K562 (cell line): ENCODE results near the gene UBN2. TPM values are rescaled to one million over a fixed set of nuclear protein-coding genes. Genes with fewer than 3 reads are reported as not detected.

Experiments used
- ARID1B ChIP-seq: fragments of 450-650 bp; IDR thresholded peaks from 2 replicates; pipeline ENCODE4 v1.6.1; 2016; ENCODE audit warnings: antibody characterized with exemption, mild to moderate bottlenecking, inconsistent platforms
- DMBX1 ChIP-seq: fragments of 250-450 bp; sonication (Bioruptor Pico); IDR thresholded peaks from 2 replicates; pipeline ENCODE4 v1.8.0; 2022; ENCODE audit warnings: inconsistent platforms, mild to moderate bottlenecking, moderate library complexity, borderline replicate concordance
- ELF2 ChIP-seq: fragments of 250-450 bp; sonication (Bioruptor Pico); IDR thresholded peaks from 2 replicates; pipeline ENCODE4 v1.5.0; 2021; ENCODE audit warnings: mild to moderate bottlenecking
- FOXK1 ChIP-seq: sonication (generic); formaldehyde crosslinking; IDR thresholded peaks from 2 replicates; pipeline ENCODE4 v1.8.0; 2022; ENCODE audit warnings: missing genetic modification reagents, mild to moderate bottlenecking, borderline replicate concordance
- FOXM1 ChIP-seq, 2 experiments: fragments of 450-650 bp in 1 of 2; sonication (generic) in 1 of 2; formaldehyde crosslinking in 1 of 2; IDR thresholded peaks; 2 replicates each; pipeline versions ENCODE4 v1.6.1 to v1.9.0; 2017 to 2022; ENCODE audit warnings: low read depth in 2 of 2, mild to moderate bottlenecking in 2 of 2, missing genetic modification reagents in 1 of 2, moderate library complexity in 1 of 2
- HBP1 ChIP-seq: fragments of 450-650 bp; formaldehyde crosslinking; IDR thresholded peaks from 2 replicates; pipeline ENCODE4 v1.4.0; 2022; ENCODE audit warnings: missing genetic modification characterization
- HNRNPUL1 ChIP-seq: fragments of 200-400 bp; formaldehyde crosslinking; IDR thresholded peaks from 2 replicates; pipeline ENCODE4 v1.6.1; 2017; ENCODE audit warnings: low read length
- MEF2D ChIP-seq: conservative IDR thresholded peaks from 2 replicates; pipeline ENCODE4 v1.6.1; 2016; ENCODE audit warnings: low read depth, missing genetic modification characterization, missing compliant biosample characterization
- NEUROD1 ChIP-seq: fragments of 150-350 bp; IDR thresholded peaks from 2 replicates; pipeline ENCODE4 v1.6.1; 2014; ENCODE audit warnings: borderline replicate concordance, low read length, low read depth; ENCODE audit not compliant: partially characterized antibody
- NFE2 ChIP-seq: IDR thresholded peaks from 2 replicates; pipeline ENCODE4 v1.6.1; 2014; ENCODE audit warnings: antibody characterized with exemption, low read depth
- PRMT5 ChIP-seq: sonication (generic); formaldehyde crosslinking; IDR thresholded peaks from 2 replicates; pipeline ENCODE4 v1.5.0; 2020; ENCODE audit warnings: missing genetic modification reagents
- RFX7 ChIP-seq: fragments of 250-450 bp; sonication (Bioruptor Pico); IDR thresholded peaks from 2 replicates; pipeline ENCODE4 v1.5.1; 2021; ENCODE audit warnings: mild to moderate bottlenecking
- SMAD4 ChIP-seq: fragments of 250-450 bp; sonication (Bioruptor Pico); conservative IDR thresholded peaks from 2 replicates; pipeline ENCODE4 v1.8.0; 2021; ENCODE audit warnings: inconsistent platforms, mild to moderate bottlenecking, moderate library complexity
- TSC22D4 ChIP-seq: fragments of 450-650 bp; IDR thresholded peaks from 2 replicates; pipeline ENCODE4 v1.6.1; 2016; ENCODE audit warnings: missing genetic modification characterization, missing biosample characterization, control low read depth
- U2AF2 ChIP-seq: fragments of 200-400 bp; formaldehyde crosslinking; optimal IDR thresholded peaks from 2 replicates; pipeline ENCODE3; 2017; ENCODE audit warnings: low read depth, mild to moderate bottlenecking, low read length
- ZNF551 ChIP-seq: fragments of 250-450 bp; sonication (Bioruptor Pico); IDR thresholded peaks from 2 replicates; pipeline ENCODE4 v1.5.0; 2021; ENCODE audit warnings: mild to moderate bottlenecking, moderate library complexity
- ZNF644 ChIP-seq: fragments of 200-800 bp; sonication (Bioruptor generic); IDR thresholded peaks from 2 replicates; pipeline ENCODE4 v1.6.1; 2016; ENCODE audit warnings: low read depth, missing genetic modification characterization, missing compliant biosample characterization
- ZNF668 ChIP-seq: fragments of 250-450 bp; sonication (Bioruptor Pico); IDR thresholded peaks from 2 replicates; pipeline ENCODE4 v1.8.0; 2022; ENCODE audit warnings: mild to moderate bottlenecking, inconsistent platforms
- polyA plus RNA-seq, 8 experiments: library from polyadenylated mRNA; depleted of rRNA in 4 of 8; stranded (reverse) in 5 of 8; unstranded in 3 of 8; fragments of >200 nt; fragmentation: Nextera tagmentation in 2 of 8; fragmentation: Illumina TruSeq in 1 of 8; extraction: Ambion mirVana in 2 of 8; extraction: Trizol in 1 of 8; gene quantifications; 2 replicates each; pipeline versions ENCODE4 v1.2.1 to v1.2.3, GENCODE V29; 2011 to 2014; ENCODE audit warnings: inconsistent platforms in 1 of 8, missing spikeins in 1 of 8
- total RNA-seq, 7 experiments: library from RNA; depleted of rRNA in 6 of 7; stranded (reverse); fragments of >200 nt in 6 of 7; fragmentation: Illumina TruSeq in 2 of 7; extraction: Trizol in 2 of 7; gene quantifications; 2 replicates each; pipeline versions ENCODE4 v1.2.1 to v1.2.3, GENCODE V29; 2011 to 2021; ENCODE audit warnings: low replicate concordance in 1 of 7
- TF ChIP-seq, protein P1 (sequence below): sonication (generic); formaldehyde crosslinking; IDR thresholded peaks from 2 replicates; pipeline ENCODE4 v1.8.1; 2023; ENCODE audit warnings: mild to moderate bottlenecking, missing genetic modification reagents
- TF ChIP-seq, protein P2 (sequence below): fragments of 250-450 bp; sonication (Bioruptor Pico); IDR thresholded peaks from 2 replicates; pipeline ENCODE4 v1.5.0; 2021; ENCODE audit warnings: mild to moderate bottlenecking, moderate library complexity
- TF ChIP-seq, protein P3 (sequence below), 2 experiments: IDR thresholded peaks; 2 replicates each; pipeline ENCODE4 v1.6.1; 2011; ENCODE audit warnings: borderline replicate concordance in 1 of 2, control low read depth in 1 of 2, low read depth in 1 of 2, low read length in 1 of 2, mild to moderate bottlenecking in 1 of 2, mixed read lengths in 1 of 2, moderate library complexity in 1 of 2; ENCODE audit not compliant: insufficient read depth in 1 of 2, insufficient read length in 1 of 2, poor library complexity in 1 of 2, severe bottlenecking in 1 of 2; ENCODE audit errors: extremely low read depth in 1 of 2

Gene UBN2
- total and polyA plus RNA-seq, 9 of the 15 experiments (the other 6 are each of a cell fraction or from before 2014, with no cell fraction given) = 1.2 to 19.5 (median 9.9) TPM

GRCh38 chr7:139242741-139243281 lies 11.8 kb downstream of the UBN2 start (continued):
- TF ChIP-seq, protein P1, sequence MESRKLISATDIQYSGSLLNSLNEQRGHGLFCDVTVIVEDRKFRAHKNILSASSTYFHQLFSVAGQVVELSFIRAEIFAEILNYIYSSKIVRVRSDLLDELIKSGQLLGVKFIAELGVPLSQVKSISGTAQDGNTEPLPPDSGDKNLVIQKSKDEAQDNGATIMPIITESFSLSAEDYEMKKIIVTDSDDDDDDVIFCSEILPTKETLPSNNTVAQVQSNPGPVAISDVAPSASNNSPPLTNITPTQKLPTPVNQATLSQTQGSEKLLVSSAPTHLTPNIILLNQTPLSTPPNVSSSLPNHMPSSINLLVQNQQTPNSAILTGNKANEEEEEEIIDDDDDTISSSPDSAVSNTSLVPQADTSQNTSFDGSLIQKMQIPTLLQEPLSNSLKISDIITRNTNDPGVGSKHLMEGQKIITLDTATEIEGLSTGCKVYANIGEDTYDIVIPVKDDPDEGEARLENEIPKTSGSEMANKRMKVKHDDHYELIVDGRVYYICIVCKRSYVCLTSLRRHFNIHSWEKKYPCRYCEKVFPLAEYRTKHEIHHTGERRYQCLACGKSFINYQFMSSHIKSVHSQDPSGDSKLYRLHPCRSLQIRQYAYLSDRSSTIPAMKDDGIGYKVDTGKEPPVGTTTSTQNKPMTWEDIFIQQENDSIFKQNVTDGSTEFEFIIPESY (CRISPR knock-in tag) = no peak
- no peak for TF ChIP-seq DMBX1
- TF ChIP-seq, protein P2, sequence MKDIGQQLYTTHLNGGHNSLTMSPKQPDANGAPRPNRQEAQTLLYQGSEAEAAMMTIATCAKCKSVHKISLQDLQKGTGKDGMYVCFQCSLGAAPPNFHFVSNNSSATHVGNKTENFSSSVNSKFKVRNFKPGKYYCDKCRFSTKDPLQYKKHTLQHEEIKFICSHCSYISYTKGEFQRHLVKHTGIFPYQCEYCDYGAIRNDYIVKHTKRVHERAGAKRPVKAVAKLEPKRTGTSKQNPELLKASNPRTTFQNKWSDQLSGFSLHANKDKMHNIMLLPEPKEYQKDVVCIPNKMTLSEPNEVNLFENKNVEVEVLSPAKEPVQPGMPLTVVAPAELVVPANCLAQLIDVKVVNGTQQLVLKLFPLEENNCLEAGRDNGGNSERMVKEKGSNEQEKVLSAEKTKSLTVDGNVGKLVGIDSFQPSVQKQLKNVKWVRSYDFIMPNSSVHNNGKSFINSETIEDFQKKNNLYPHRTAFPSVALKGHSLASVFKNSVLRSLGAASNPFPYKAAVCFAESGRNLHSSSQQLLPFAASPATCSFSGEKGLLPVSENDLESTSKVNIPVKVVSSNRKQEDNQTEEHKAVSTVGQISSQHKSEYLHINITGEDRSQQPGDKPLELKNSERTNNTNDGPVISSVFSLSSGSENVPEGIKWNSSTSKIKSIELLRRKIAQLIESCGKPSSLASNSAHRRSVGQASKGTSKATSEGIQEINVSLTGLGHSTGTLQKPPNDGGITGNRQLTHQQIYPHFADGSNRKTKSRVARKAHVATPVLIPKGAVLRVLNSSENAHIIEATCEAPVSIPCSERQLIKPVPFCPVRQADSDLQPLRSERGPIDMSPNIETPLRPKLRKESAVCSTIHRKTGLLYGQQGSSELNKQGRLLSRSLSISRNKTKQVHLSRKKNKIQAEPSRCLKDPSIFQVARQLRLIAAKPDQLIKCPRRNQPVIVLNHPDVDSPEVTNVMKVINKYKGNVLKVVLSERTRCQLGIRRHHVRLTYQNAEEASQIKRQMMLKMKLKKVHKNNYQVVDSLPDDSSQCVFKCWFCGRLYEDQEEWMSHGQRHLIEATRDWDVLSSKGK (CRISPR knock-in tag) = no peak
- TF ChIP-seq, protein P3, sequence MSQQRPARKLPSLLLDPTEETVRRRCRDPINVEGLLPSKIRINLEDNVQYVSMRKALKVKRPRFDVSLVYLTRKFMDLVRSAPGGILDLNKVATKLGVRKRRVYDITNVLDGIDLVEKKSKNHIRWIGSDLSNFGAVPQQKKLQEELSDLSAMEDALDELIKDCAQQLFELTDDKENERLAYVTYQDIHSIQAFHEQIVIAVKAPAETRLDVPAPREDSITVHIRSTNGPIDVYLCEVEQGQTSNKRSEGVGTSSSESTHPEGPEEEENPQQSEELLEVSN (IDR thresholded peaks at IDR 0.05; ENCODE audit: borderline replicate concordance in 1 of 2, extremely low read depth in 1 of 2, insufficient read depth in 1 of 2, insufficient read length in 1 of 2, low read depth in 1 of 2, low read length in 1 of 2, poor library complexity in 1 of 2, severe bottlenecking in 1 of 2) = no peak
- no peak for TF ChIP-seq PRMT5 (CRISPR knock-in tag)
- TF ChIP-seq U2AF2 = no peak
- no peak for TF ChIP-seq ZNF644 (tag)
- no peak for TF ChIP-seq FOXK1 (CRISPR knock-in tag)
- no peak for TF ChIP-seq ELF2 (CRISPR knock-in tag)
- TF ChIP-seq NEUROD1 = no peak
- no peak for TF ChIP-seq ZNF668 (CRISPR knock-in tag)
- TF ChIP-seq ARID1B = peak; percentile 80
- peak; percentile 40; the same call in 1 of the 2 replicates for TF ChIP-seq NFE2
- TF ChIP-seq HBP1 (CRISPR knock-in tag) = no peak
- no peak for TF ChIP-seq RFX7 (CRISPR knock-in tag)
- no peak for TF ChIP-seq FOXM1 (IDR thresholded peaks at IDR 0.05; ENCODE audit: low read depth)
- no peak for TF ChIP-seq FOXM1 (CRISPR knock-in tag; IDR thresholded peaks at IDR 0.05; ENCODE audit: low read depth)
- TF ChIP-seq TSC22D4 = no peak
- no peak for TF ChIP-seq ZNF551 (CRISPR knock-in tag)
- TF ChIP-seq MEF2D (tag) = no peak
- TF ChIP-seq HNRNPUL1 = no peak
- no peak for TF ChIP-seq SMAD4 (CRISPR knock-in tag)
